Trophoblast cell (in vitro differentiated cells and primary cell): ENCODE measurements around the gene TTC16.

Source experiments
- DNase-seq, 2 donors: peaks; one replicate each; pipeline ENCODE4 v3.0.0-alpha.2; 2016
- H2AFZ ChIP-seq: 2 replicates; pipeline ENCODE4 v1.6.1; 2013; ENCODE audit warnings: low read length, moderate library complexity, mild to moderate bottlenecking; ENCODE audit not compliant: insufficient read depth, poor library complexity
- H2AK5ac ChIP-seq: 2 replicates; pipeline ENCODE4 v1.6.1; 2013; ENCODE audit warnings: mild to moderate bottlenecking, low read length
- H2BK120ac ChIP-seq: 2 replicates; pipeline ENCODE4 v1.6.1; 2013; ENCODE audit warnings: low read length, mild to moderate bottlenecking, moderate library complexity; ENCODE audit not compliant: insufficient read depth, poor library complexity
- H2BK12ac ChIP-seq: 2 replicates; pipeline ENCODE4 v1.6.1; 2013; ENCODE audit warnings: mild to moderate bottlenecking, low read length, moderate library complexity
- H2BK5ac ChIP-seq: 2 replicates; pipeline ENCODE4 v1.6.1; 2013; ENCODE audit warnings: low read length, low read depth, moderate library complexity, mild to moderate bottlenecking; ENCODE audit not compliant: poor library complexity
- H3K14ac ChIP-seq: 2 replicates; pipeline ENCODE4 v1.6.1; 2013; ENCODE audit warnings: mild to moderate bottlenecking, low read length
- H3K18ac ChIP-seq: 2 replicates; pipeline ENCODE4 v1.6.1; 2013; ENCODE audit warnings: mild to moderate bottlenecking, low read length
- H3K23ac ChIP-seq: 2 replicates; pipeline ENCODE4 v1.6.1; 2013; ENCODE audit warnings: low read length
- H3K27ac ChIP-seq: 2 replicates; pipeline ENCODE4 v1.5.1; 2013; ENCODE audit warnings: low read depth, mild to moderate bottlenecking, inconsistent platforms, low read length, moderate library complexity
- H3K27me3 ChIP-seq: 2 replicates; pipeline ENCODE4 v1.6.1; 2013; ENCODE audit warnings: inconsistent platforms, mild to moderate bottlenecking, low read length, moderate library complexity; ENCODE audit not compliant: insufficient read depth
- H3K36me3 ChIP-seq, 2 experiments: 1 replicate in 1 of 2; 2 replicates in 1 of 2; pipeline ENCODE4 v1.6.1; 2013; ENCODE audit warnings: low read length in 2 of 2, mild to moderate bottlenecking in 2 of 2, moderate library complexity in 1 of 2; ENCODE audit not compliant: insufficient read depth in 2 of 2, control insufficient read depth in 1 of 2
- H3K4ac ChIP-seq: 2 replicates; pipeline ENCODE4 v1.6.1; 2013; ENCODE audit warnings: low read depth, mild to moderate bottlenecking, low read length, moderate library complexity
- H3K4me1 ChIP-seq, 2 experiments: 1 replicate in 1 of 2; 2 replicates in 1 of 2; pipeline ENCODE4 v1.6.1; 2013; ENCODE audit warnings: low read length in 2 of 2, mild to moderate bottlenecking in 2 of 2, moderate library complexity in 1 of 2; ENCODE audit not compliant: insufficient read depth in 2 of 2, control insufficient read depth in 1 of 2
- H3K4me2 ChIP-seq: 2 replicates; pipeline ENCODE4 v1.6.1; 2013; ENCODE audit warnings: inconsistent platforms, mild to moderate bottlenecking, low read length, moderate library complexity
- H3K4me3 ChIP-seq: 2 replicates; pipeline ENCODE4 v1.5.1; 2013; ENCODE audit warnings: mild to moderate bottlenecking, low read depth, low read length, inconsistent platforms
- H3K79me1 ChIP-seq: one replicate; pipeline ENCODE4 v1.6.1; 2013; ENCODE audit warnings: low read length
- H3K79me2 ChIP-seq: 2 replicates; pipeline ENCODE4 v1.6.1; 2013; ENCODE audit warnings: low read length, mild to moderate bottlenecking; ENCODE audit not compliant: control insufficient read depth, insufficient read depth, poor library complexity
- H3K9ac ChIP-seq: 2 replicates; pipeline ENCODE4 v1.6.1; 2013; ENCODE audit warnings: mild to moderate bottlenecking, low read length
- H3K9me3 ChIP-seq: 2 replicates; pipeline ENCODE4 v1.6.1; 2013; ENCODE audit warnings: low read depth, mild to moderate bottlenecking, control low read depth, inconsistent platforms, low read length; ENCODE audit not compliant: insufficient read depth
- H4K12ac ChIP-seq: 2 replicates; pipeline ENCODE4 v1.6.1; 2013; ENCODE audit warnings: low read depth, mild to moderate bottlenecking, low read length, moderate library complexity
- H4K8ac ChIP-seq: 2 replicates; pipeline ENCODE4 v1.6.1; 2013; ENCODE audit warnings: low read depth, mild to moderate bottlenecking, low read length, moderate library complexity
- H4K91ac ChIP-seq: one replicate; pipeline ENCODE4 v1.6.1; 2013; ENCODE audit warnings: low read depth, mild to moderate bottlenecking, low read length, moderate library complexity
- WGBS: extraction: QIAGEN DNeasy Blood & Tissue Kit; methylation state at CpG from one replicate; pipeline ENCODE4 v1.1.7; 2013; ENCODE audit warnings: missing lambda C conversion rate; ENCODE audit not compliant: insufficient read length, insufficient coverage; ENCODE audit errors: extremely low coverage; 5-methylcytosine and 5-hydroxymethylcytosine counted together

TTC16 gene

GRCh38 chr9:127703289-127703946 is 12.5 kb upstream of the TTC16 start:
- Histone ChIP-seq H3K9me3 (no peaks in the 10 kb centered on the region), H3K27ac (no peak overlapping the region), H4K91ac (no peak overlapping the region), H3K23ac (no peak overlapping the region), H3K14ac (no peak overlapping the region), H3K18ac (no peak overlapping the region), H3K36me3 (no peaks in the 10 kb centered on the region), H3K27me3 (no peaks in the 10 kb centered on the region), H4K8ac (no peak overlapping the region), H3K4me3 (no peak overlapping the region), H3K79me2 (no peaks in the 10 kb centered on the region), H2AFZ (no peak overlapping the region), H3K9ac (no peak overlapping the region), H2BK5ac (no peak overlapping the region), H4K12ac (no peak overlapping the region), H2BK120ac (no peak overlapping the region), H2BK12ac (no peak overlapping the region), H2AK5ac (no peak overlapping the region), H3K79me1 (peaks cover 3% of the 10 kb centered on the region), H3K4me2 (no peak overlapping the region), H3K4ac (no peak overlapping the region), H3K4me1 (peaks cover 0 to 6% of the 10 kb centered on the region in 2 experiments)
- no peak for DNase-seq
- WGBS: no CpG with 5 or more reads among the region's 9 CpGs

DNA sequence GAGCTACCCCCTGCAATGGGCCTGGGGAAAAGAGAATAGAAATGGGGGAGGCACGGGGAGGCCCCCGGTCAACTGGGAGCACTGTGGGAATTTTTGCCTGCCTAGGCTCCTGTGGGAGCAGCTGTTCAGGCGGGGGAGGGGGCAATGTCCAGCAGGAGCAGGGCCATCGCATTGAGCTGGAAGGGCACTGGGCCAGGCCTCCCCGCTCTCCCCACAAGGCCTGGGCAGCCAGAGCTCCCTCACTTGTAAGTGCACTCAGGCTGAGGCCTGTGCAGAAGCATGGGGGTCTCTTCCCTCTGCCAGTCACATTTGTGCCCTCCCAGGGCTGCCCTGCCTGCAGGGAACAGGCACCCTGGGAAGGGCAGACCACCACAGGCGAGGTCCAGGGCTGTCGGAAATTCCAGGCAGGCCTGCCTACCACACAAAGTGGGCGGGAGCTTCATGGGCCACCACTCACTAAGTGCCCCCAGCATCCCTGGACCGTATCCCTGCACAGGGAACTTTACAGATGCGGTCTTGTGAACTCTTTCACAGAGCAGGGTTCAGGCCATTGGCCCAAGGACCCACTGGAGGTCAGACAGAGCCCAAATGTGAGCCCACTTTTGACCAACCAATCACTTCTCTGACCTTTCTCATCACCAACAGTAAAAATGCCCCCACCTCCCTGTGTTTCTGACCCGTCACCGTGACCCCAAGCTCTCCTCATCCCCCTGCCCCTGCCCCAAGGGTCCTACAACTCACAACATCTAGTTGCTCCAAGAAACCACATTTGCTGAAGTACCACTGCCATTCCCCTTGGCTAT is 10.1 kb upstream of the TTC16 start:
- Histone ChIP-seq H3K27ac (no peak overlapping the region), H3K9me3 (no peaks in the 10 kb centered on the region), H3K9ac (no peak overlapping the region), H3K36me3 (no peaks in the 10 kb centered on the region), H3K27me3 (no peaks in the 10 kb centered on the region), H2AFZ (no peak overlapping the region), H2BK120ac (no peak overlapping the region), H4K8ac (no peak overlapping the region), H3K23ac (no peak overlapping the region), H2BK5ac (no peak overlapping the region), H3K4me3 (no peak overlapping the region), H2AK5ac (no peak overlapping the region), H3K4me1 (peaks cover 0 to 4% of the 10 kb centered on the region in 2 experiments), H3K18ac (no peak overlapping the region), H3K79me2 (no peaks in the 10 kb centered on the region), H4K91ac (no peak overlapping the region), H4K12ac (no peak overlapping the region), H3K79me1 (no peaks in the 10 kb centered on the region), H2BK12ac (no peak overlapping the region), H3K4ac (no peak overlapping the region), H3K14ac (no peak overlapping the region), H3K4me2 (no peak overlapping the region)
- no CpG with 5 or more reads among the region's 12 CpGs for WGBS
- no peak for DNase-seq

DNA sequence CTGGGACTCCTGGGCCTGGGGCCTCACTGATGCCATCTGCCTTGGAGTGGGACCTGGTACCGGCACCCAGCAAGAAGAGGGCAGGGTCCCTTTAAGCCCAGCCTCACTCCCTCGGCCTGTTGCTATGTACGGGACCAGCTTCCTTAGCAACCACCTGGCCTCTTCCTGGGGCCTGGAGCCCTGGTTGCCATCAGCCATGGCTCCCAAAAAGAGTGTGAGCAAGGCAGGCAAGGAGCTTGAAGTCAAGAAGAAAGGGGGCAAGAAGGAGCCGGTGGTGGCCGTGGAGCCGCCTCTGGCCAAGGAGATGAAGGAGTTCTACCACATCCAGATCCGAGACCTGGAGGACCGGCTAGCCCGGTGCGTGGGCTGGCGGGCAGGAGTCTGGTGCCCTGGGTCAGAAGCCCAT is 9.0 kb upstream of the TTC16 start, which contains the start of gene CFAP157:
Gene CFAP157, plus strand, starts transcription at position 153 of the 406 bp plus-strand sequence. Its CDS starts 44 bp downstream, at position 197.
- Histone ChIP-seq H2BK12ac (no peak within 1 kb of the TSS), H3K23ac (no peak within 1 kb of the TSS), H3K27me3 (no peaks in the 10 kb centered on the region), H2AK5ac (no peak within 1 kb of the TSS), H3K18ac (no peak within 1 kb of the TSS), H3K4me1 (peaks cover 0 to 4% of the 10 kb centered on the region in 2 experiments), H3K9me3 (no peaks in the 10 kb centered on the region), H4K12ac (no peak within 1 kb of the TSS), H3K36me3 (no peaks in the 10 kb centered on the region), H3K14ac (no peak within 1 kb of the TSS), H3K9ac (no peak within 1 kb of the TSS), H4K91ac (no peak within 1 kb of the TSS), H2BK5ac (no peak within 1 kb of the TSS), H3K4me3 (no peak within 1 kb of the TSS), H2BK120ac (no peak within 1 kb of the TSS), H2AFZ (no peak within 1 kb of the TSS), H3K4me2 (no peak within 1 kb of the TSS), H4K8ac (peak within 1 kb of the TSS; percentile 59), H3K79me1 (no peaks in the 10 kb centered on the region), H3K79me2 (no peaks in the 10 kb centered on the region), H3K27ac (no peak within 1 kb of the TSS), H3K4ac (no peak within 1 kb of the TSS)
- no peak for DNase-seq
- no CpG with 5 or more reads among the region's 11 CpGs for WGBS

DNA sequence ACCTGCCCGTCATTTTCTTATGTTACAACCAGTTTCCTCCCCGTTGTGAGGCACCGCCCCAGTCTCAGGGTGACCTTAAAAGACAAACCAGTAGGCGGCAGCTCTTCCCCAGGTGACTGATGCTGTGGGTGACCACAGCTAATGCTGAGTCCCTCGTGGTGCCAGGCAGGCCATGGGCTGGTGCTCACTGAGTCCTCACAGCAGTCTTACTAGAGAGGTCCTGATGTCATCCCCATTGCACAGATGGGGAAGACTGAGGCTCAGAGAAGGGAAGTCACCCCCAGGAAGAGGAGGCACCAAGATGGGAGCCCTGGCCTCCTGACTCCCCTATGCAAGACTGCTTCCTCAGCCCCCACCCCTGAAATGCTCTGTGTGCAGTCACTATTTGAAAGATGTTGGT is 8.1 kb upstream of the TTC16 start:
- H4K8ac ChIP-seq: no peak overlapping the region
- H2BK5ac ChIP-seq: no peak overlapping the region
- no peak overlapping the region for H3K14ac ChIP-seq
- H3K4me3 ChIP-seq: no peak overlapping the region
- no peaks in the 10 kb centered on the region for H3K36me3 ChIP-seq
- no CpG with 5 or more reads among the region's 5 CpGs for WGBS
- peak in 1 of 2 donors; percentile 33 for DNase-seq
- H3K79me2 ChIP-seq: no peaks in the 10 kb centered on the region
- H2AFZ ChIP-seq: no peak overlapping the region
- H3K9me3 ChIP-seq: no peaks in the 10 kb centered on the region
- peaks cover 0 to 4% of the 10 kb centered on the region in 2 experiments for H3K4me1 ChIP-seq
- H3K79me1 ChIP-seq: no peaks in the 10 kb centered on the region
- H4K12ac ChIP-seq: no peak overlapping the region
- H3K4ac ChIP-seq: no peak overlapping the region
- H2BK120ac ChIP-seq: no peak overlapping the region
- H3K27me3 ChIP-seq: no peaks in the 10 kb centered on the region
- H3K27ac ChIP-seq: no peak overlapping the region
- H3K4me2 ChIP-seq: no peak overlapping the region
- H4K91ac ChIP-seq: no peak overlapping the region
- no peak overlapping the region for H3K23ac ChIP-seq
- no peak overlapping the region for H3K9ac ChIP-seq
- H3K18ac ChIP-seq: no peak overlapping the region
- no peak overlapping the region for H2BK12ac ChIP-seq
- H2AK5ac ChIP-seq: no peak overlapping the region
